HepG2 (cell line): Measurements from ENCODE around the gene C1R.

Experiments
- MED13 ChIP-seq: sonication (generic); formaldehyde crosslinking; IDR thresholded peaks from 2 replicates; pipeline ENCODE4 v1.5.0; 2020; ENCODE audit warnings: missing genetic modification reagents
- TBP ChIP-seq: sonication (generic); formaldehyde crosslinking; IDR thresholded peaks from 2 replicates; pipeline ENCODE4 v1.5.0; 2020; ENCODE audit warnings: missing genetic modification reagents
- ZNF432 ChIP-seq: sonication (generic); formaldehyde crosslinking; IDR thresholded peaks from 2 replicates; pipeline ENCODE4 v1.5.0; 2020; ENCODE audit warnings: missing genetic modification reagents, mild to moderate bottlenecking, borderline replicate concordance
- TF ChIP-seq, protein P1 (sequence below): sonication (generic); formaldehyde crosslinking; IDR thresholded peaks from 2 replicates; pipeline ENCODE4 v1.4.0; 2020; ENCODE audit warnings: mild to moderate bottlenecking, missing genetic modification reagents, borderline replicate concordance
- TF ChIP-seq, protein P2 (sequence below): sonication (generic); formaldehyde crosslinking; IDR thresholded peaks from 2 replicates; pipeline ENCODE4 v1.4.0; 2020; ENCODE audit warnings: missing genetic modification reagents

DNA sequence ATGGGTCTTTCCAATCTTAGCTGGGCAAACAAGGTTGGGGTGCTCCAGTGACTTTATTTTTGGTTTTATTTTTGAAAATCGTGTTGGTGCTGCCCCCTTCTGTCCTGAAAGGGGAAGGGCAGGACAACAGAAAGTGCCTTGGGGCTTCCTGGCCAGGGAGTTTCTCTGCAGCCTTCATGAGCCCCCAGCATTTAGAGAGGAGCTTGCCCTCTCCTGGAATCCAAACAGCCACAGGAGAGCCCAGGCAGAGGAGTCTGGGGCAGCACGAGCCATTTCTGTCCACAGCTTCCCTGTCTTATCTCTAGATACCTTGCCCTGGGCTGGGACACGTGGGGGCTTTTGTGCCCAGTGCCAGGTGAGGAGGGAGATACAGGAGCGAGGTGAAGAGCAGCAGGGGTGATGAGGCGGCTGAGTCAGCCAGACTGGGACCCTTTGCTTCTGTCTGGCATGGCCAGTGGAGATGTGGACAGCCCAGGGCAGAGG, 21.2 kb upstream of the C1R start:
- no peak for TF ChIP-seq ZNF432 (CRISPR knock-in tag)
- TF ChIP-seq, protein P1, sequence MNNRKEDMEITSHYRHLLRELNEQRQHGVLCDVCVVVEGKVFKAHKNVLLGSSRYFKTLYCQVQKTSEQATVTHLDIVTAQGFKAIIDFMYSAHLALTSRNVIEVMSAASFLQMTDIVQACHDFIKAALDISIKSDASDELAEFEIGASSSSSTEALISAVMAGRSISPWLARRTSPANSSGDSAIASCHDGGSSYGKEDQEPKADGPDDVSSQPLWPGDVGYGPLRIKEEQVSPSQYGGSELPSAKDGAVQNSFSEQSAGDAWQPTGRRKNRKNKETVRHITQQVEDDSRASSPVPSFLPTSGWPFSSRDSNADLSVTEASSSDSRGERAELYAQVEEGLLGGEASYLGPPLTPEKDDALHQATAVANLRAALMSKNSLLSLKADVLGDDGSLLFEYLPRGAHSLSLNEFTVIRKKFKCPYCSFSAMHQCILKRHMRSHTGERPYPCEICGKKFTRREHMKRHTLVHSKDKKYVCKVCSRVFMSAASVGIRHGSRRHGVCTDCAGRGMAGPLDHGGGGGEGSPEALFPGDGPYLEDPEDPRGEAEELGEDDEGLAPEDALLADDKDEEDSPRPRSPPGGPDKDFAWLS (CRISPR knock-in tag) = no peak
- no peak for TF ChIP-seq TBP (CRISPR knock-in tag)
- TF ChIP-seq MED13 (CRISPR knock-in tag) = no peak
- TF ChIP-seq, protein P2, sequence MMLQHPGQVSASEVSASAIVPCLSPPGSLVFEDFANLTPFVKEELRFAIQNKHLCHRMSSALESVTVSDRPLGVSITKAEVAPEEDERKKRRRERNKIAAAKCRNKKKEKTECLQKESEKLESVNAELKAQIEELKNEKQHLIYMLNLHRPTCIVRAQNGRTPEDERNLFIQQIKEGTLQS (CRISPR knock-in tag) = no peak
